GM12865 (cell line): ENCODE measurements around the gene FGF9.
A peak's percentile ranks its signal among the peaks of the same experiment; 100 is the strongest.

Source experiments
- DNase-seq: peaks from one replicate; pipeline ENCODE4 v3.0.0; 2010; ENCODE audit warnings: low read depth
- H3K4me3 ChIP-seq: 2 replicates; pipeline ENCODE4 v1.5.1; 2011; ENCODE audit warnings: mild to moderate bottlenecking, low read depth, low read length, control low read depth
- CTCF ChIP-seq: IDR thresholded peaks from 2 replicates; pipeline ENCODE4 v1.5.1; 2011; ENCODE audit warnings: low read length, control low read depth, low read depth, inconsistent platforms; ENCODE audit not compliant: insufficient read depth; ENCODE audit errors: missing control alignments

The FGF9 gene

GRCh38 chr13:21673789-21674489 is 3.1 kb downstream of the FGF9 start:
- no peak for TF ChIP-seq CTCF
- peak; percentile 51 for DNase-seq
- H3K4me3 ChIP-seq = peak overlapping the region; percentile 65

GRCh38 chr13:21674490-21675009 is 3.7 kb downstream of the FGF9 start:
- no peak for DNase-seq
- no peak for TF ChIP-seq CTCF
- H3K4me3 ChIP-seq = peak overlapping the region; percentile 38

- peak; percentile 36 for DNase-seq
- peak overlapping the region; percentile 25 for H3K4me3 ChIP-seq
- no peak for TF ChIP-seq CTCF
These were observed 4.5 kb downstream of the FGF9 start for GRCh38 chr13:21675095-21675991.

- no peak for DNase-seq
- H3K4me3 ChIP-seq = no peak overlapping the region
These were observed 5.7 kb downstream of the FGF9 start for GRCh38 chr13:21676611-21677021.

GRCh38 chr13:21677075-21677623 is 6.3 kb downstream of the FGF9 start:
- TF ChIP-seq CTCF = no peak
- DNase-seq = no peak
- no peak overlapping the region for H3K4me3 ChIP-seq

More at GRCh38 chr13:21676611-21677021, 5.7 kb downstream of the FGF9 start:
- no peak for TF ChIP-seq CTCF

GRCh38 chr13:21683034-21683733 is 12.3 kb downstream of the FGF9 start:
- DNase-seq = no peak
- no peak for TF ChIP-seq CTCF

More at GRCh38 chr13:21683034-21683733, 12.3 kb downstream of the FGF9 start:
- no peak overlapping the region for H3K4me3 ChIP-seq
